Articular chondrocyte of knee joint (primary cell): Measurements from ENCODE around the gene ARIH1. TPM values are rescaled to one million over a fixed set of nuclear protein-coding genes. Genes with fewer than 3 reads are reported as not detected.

Experiments
- total RNA-seq: library from RNA; depleted of rRNA; stranded (reverse); fragments of >200 nt; gene quantifications from 2 replicates; pipeline ENCODE4 v1.2.3, GENCODE V29; 2012

ARIH1 gene, protein sequence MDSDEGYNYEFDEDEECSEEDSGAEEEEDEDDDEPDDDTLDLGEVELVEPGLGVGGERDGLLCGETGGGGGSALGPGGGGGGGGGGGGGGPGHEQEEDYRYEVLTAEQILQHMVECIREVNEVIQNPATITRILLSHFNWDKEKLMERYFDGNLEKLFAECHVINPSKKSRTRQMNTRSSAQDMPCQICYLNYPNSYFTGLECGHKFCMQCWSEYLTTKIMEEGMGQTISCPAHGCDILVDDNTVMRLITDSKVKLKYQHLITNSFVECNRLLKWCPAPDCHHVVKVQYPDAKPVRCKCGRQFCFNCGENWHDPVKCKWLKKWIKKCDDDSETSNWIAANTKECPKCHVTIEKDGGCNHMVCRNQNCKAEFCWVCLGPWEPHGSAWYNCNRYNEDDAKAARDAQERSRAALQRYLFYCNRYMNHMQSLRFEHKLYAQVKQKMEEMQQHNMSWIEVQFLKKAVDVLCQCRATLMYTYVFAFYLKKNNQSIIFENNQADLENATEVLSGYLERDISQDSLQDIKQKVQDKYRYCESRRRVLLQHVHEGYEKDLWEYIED
- 52.9 and 56.6 TPM in 2 replicates for total RNA-seq

DNA sequence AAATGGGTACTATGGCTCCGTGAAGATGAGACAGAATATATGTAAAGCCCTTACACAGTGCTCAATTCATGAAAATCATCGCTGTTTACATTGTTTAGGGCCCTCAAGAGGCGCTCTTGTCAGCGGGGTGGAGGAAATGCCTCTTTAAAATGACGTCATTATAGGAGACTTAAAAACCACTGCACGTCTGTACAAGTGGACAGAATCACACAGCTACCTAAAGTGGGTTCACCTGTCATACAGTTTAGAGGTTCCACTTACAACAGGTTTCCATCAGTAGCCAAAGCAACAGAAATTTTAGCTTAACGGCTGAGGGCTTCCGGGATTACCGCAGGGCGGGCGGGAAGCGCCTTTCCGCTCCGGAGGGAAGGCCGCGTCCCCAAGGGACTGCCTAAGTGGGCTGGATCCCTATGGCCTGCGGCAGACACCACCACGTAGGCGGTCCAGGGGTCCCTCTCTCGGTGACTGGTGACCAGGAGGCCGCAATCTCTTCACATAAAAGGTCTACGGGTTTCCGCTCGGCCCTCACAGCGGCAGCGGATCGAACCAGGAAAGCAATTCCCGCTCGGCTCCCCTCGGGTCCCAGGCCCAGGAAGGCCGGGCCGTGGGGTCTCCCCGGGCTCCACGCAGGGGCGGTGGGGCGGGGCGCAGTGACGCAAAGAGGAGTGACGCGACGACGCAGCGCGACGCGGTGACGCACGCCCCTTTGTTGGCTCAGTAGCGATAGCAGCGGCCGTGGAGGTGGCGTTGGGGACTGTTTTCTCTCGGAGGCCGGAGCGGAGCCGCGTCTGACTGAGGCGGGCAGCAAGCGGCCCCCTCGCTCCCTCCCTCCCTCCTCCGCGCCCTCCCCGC lies at the start of gene ARIH1:
TSS of gene ARIH1 (plus strand) at position 717 of the 852 bp plus-strand sequence. CDS start 310 bp downstream, outside the sequence.

Other genes with a start within 250 kb of the ARIH1 start
- 2,066 and 2,152 TPM in 2 replicates for gene PKM, start 243.1 kb upstream of the ARIH1 start, total RNA-seq
- gene PARP6, start 201.8 kb upstream of the ARIH1 start, total RNA-seq = 28.4 and 28.8 TPM in 2 replicates
- 0.39 and 0.54 TPM in 2 replicates for gene CELF6, start 154.2 kb upstream of the ARIH1 start, total RNA-seq
- gene HEXA, start 98.3 kb upstream of the ARIH1 start, total RNA-seq = 95.3 and 98.1 TPM in 2 replicates
- not detected in 2 replicates for gene TMEM202, start 76.0 kb upstream of the ARIH1 start, total RNA-seq
- not detected in 2 replicates for gene GOLGA6B, start 180.4 kb downstream of the ARIH1 start, total RNA-seq
- not detected in 2 replicates for gene HIGD2B, start 211.9 kb downstream of the ARIH1 start, total RNA-seq
- 36.3 and 39.9 TPM in 2 replicates for gene BBS4, start 211.9 kb downstream of the ARIH1 start, total RNA-seq